Caco-2 (cell line): ENCODE measurements around the gene ATXN10. TPM values are rescaled to one million over a fixed set of nuclear protein-coding genes. Genes with fewer than 3 reads are reported as not detected.

Source experiments
- BruUV-seq: library from RNA; stranded (reverse); fragments of 400-500 nt; replicated peaks from 2 replicates; lab custom pipeline; 2021; lab: Mats Ljungman, UMichigan
- CTCF ChIA-PET: fragments of 300-600 bp; sonication (Branson Sonifier 250); formaldehyde crosslinking; loops from one replicate; lab custom pipeline; 2022; ENCODE audit warnings: antibody characterized with exemption; lab: Charles Lee
- POLR2A ChIA-PET: fragments of 300-600 bp; sonication (Branson Sonifier 250); formaldehyde crosslinking; loops from one replicate; lab custom pipeline; 2022; ENCODE audit warnings: antibody characterized with exemption; lab: Charles Lee
- DNase-seq, 2 experiments: peaks; one replicate each; pipeline versions ENCODE4 v3.0.0 to v3.0.0-alpha.2; 2020 to 2022
- H3K27me3 ChIP-seq: replicated peaks from 2 replicates; pipeline ENCODE4 v1.6.0; 2011; ENCODE audit warnings: low read length; ENCODE audit not compliant: control insufficient read depth, insufficient read depth
- H3K36me3 ChIP-seq: 2 replicates; pipeline ENCODE4 v1.5.1; 2011; ENCODE audit warnings: low read length; ENCODE audit not compliant: control insufficient read depth, insufficient read depth
- H3K4me1 ChIP-seq: fragments of 250-450 bp; sonication (Bioruptor Pico); 2 replicates; pipeline ENCODE4 v1.5.1; 2020; ENCODE audit warnings: mild to moderate bottlenecking
- H3K4me3 ChIP-seq: 2 replicates; pipeline ENCODE4 v1.5.1; 2011; ENCODE audit warnings: low read depth, mild to moderate bottlenecking, control low read depth, low read length
- H3K9me3 ChIP-seq: fragments of 250-450 bp; sonication (Bioruptor Pico); 2 replicates; pipeline ENCODE4 v1.5.1; 2020; ENCODE audit warnings: mild to moderate bottlenecking, moderate library complexity
- H3K27ac Mint-ChIP-seq: one replicate; pipeline ENCODE4 v1.8.0; 2022; ENCODE audit warnings: mixed read lengths; ENCODE audit not compliant: unreplicated experiment
- H3K27me3 Mint-ChIP-seq: one replicate; pipeline ENCODE4 v1.8.0; 2022; ENCODE audit warnings: mixed read lengths; ENCODE audit not compliant: insufficient read depth, unreplicated experiment
- H3K36me3 Mint-ChIP-seq: one replicate; pipeline ENCODE4 v1.8.0; 2022; ENCODE audit warnings: mild to moderate bottlenecking, mixed read lengths; ENCODE audit not compliant: insufficient read depth, unreplicated experiment
- H3K4me1 Mint-ChIP-seq: one replicate; pipeline ENCODE4 v1.8.0; 2022; ENCODE audit warnings: low read depth, mixed read lengths; ENCODE audit not compliant: unreplicated experiment
- H3K4me3 Mint-ChIP-seq: one replicate; pipeline ENCODE4 v1.8.0; 2022; ENCODE audit warnings: mild to moderate bottlenecking, moderate library complexity, mixed read lengths; ENCODE audit not compliant: unreplicated experiment
- H3K9me3 Mint-ChIP-seq: one replicate; pipeline ENCODE4 v1.8.0; 2022; ENCODE audit warnings: mixed read lengths; ENCODE audit not compliant: unreplicated experiment
- CTCF ChIP-seq, 2 experiments: fragments of 200-600 bp in 1 of 2; IDR thresholded peaks; 1 replicate in 1 of 2; 2 replicates in 1 of 2; pipeline versions ENCODE4 v1.5.1 to v1.8.0; 2011 to 2022; ENCODE audit warnings: antibody characterized with exemption in 1 of 2, control low read depth in 1 of 2, inconsistent platforms in 1 of 2, low read depth in 1 of 2, low read length in 1 of 2, mild to moderate bottlenecking in 1 of 2, moderate library complexity in 1 of 2; ENCODE audit not compliant: insufficient read depth in 1 of 2, severe bottlenecking in 1 of 2, unreplicated experiment in 1 of 2
- intact Hi-C: fragments of 100-400 bp; cut with micrococcal nuclease; formaldehyde crosslinking; loops from one replicate; pipeline ENCODE4 v1.10.0; 2022; ENCODE audit not compliant: unreplicated experiment
- total RNA-seq: library from RNA; stranded (reverse); gene quantifications from 2 replicates; pipeline ENCODE4 v1.2.3, GENCODE V29; 2022

ATXN10 gene
- total RNA-seq, 1 experiment from 2014 or later, result 155 TPM

DNA sequence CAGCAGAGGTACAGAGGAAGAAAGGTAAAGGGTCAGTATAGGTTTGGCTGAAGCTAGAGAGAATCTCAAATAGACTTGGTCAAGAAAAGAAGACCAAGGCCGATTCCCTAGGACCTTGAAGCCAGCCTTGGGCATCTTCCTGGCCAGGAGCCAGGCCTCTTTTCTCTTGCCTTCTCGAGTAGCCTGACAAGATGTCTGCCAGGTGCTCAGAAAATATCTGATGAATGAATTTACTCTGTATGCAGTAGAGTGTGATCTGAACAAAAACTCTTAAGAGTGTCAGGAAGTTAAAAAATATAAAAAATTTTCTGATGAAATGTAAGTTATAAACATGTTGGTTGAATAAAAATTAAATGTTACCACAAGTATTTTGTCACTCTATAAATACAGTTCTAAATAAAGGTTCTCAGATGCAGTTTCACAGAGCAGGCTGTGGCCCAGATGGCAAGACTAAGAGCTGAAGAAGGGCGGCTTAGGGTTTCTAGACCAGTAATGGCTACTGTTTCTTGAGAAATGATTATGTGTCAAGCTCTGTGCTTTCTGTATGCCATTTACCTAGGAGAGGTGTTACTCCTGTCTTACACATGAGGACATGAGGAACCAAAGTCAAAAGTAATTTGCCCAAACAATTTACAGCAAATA is 98.1 kb downstream of the ATXN10 start:
- no peak overlapping the region for H3K4me3 ChIP-seq
- Mint-ChIP-seq H3K27ac (no peak overlapping the region), H3K4me1 (peaks cover 7% of the 10 kb centered on the region), H3K36me3 (peaks cover 16% of the 10 kb centered on the region), H3K9me3 (no peaks in the 10 kb centered on the region), H3K4me3 (no peak overlapping the region), H3K27me3 (no peaks in the 10 kb centered on the region)
- POLR2A ChIA-PET, result no interaction called here
- BruUV-seq, result no TSS peak
- no peak for TF ChIP-seq CTCF (IDR thresholded peaks at IDR 0.05; ENCODE audit: insufficient read depth in 1 of 2, low read depth in 1 of 2, low read length in 1 of 2, severe bottlenecking in 1 of 2, unreplicated experiment in 1 of 2)
- H3K9me3 ChIP-seq, result no peaks in the 10 kb centered on the region
- no peaks in the 10 kb centered on the region for H3K4me1 ChIP-seq
- CTCF ChIA-PET, result no interaction called here
- DNase-seq, result no peak
- H3K36me3 ChIP-seq, result no peaks in the 10 kb centered on the region
- no peaks in the 10 kb centered on the region for H3K27me3 ChIP-seq
- intact Hi-C loops, result no loop called here

GRCh38 chr22:45770506-45770905 is 98.9 kb downstream of the ATXN10 start:
- ChIA-PET POLR2A (no interaction called here), CTCF (interaction anchor here (0.6 kb wide), 1 partner anchor 942 kb away, joined by 4 read pairs; no protein-coding TSS in a partner anchor)

GRCh38 chr22:45771057-45771456 is 99.4 kb downstream of the ATXN10 start:
- Mint-ChIP-seq H3K9me3 (no peaks in the 10 kb centered on the region), H3K4me1 (peaks cover 7% of the 10 kb centered on the region), H3K4me3 (no peak overlapping the region), H3K36me3 (peaks cover 20% of the 10 kb centered on the region), H3K27me3 (no peaks in the 10 kb centered on the region), H3K27ac (no peak overlapping the region)
- no peaks in the 10 kb centered on the region for H3K9me3 ChIP-seq
- intact Hi-C loops, result no loop called here
- H3K4me1 ChIP-seq, result no peaks in the 10 kb centered on the region
- H3K27me3 ChIP-seq, result no peaks in the 10 kb centered on the region
- no peak overlapping the region for H3K4me3 ChIP-seq
- no peak for DNase-seq
- no TSS peak for BruUV-seq
- no peaks in the 10 kb centered on the region for H3K36me3 ChIP-seq
- TF ChIP-seq CTCF (IDR thresholded peaks at IDR 0.05; ENCODE audit: insufficient read depth in 1 of 2, low read depth in 1 of 2, low read length in 1 of 2, severe bottlenecking in 1 of 2, unreplicated experiment in 1 of 2), result no peak
- POLR2A ChIA-PET, result no interaction called here
- CTCF ChIA-PET, result no interaction called here

More at GRCh38 chr22:45770506-45770905, 98.9 kb downstream of the ATXN10 start:
- BruUV-seq, result no TSS peak
- Mint-ChIP-seq H3K27me3 (no peaks in the 10 kb centered on the region), H3K27ac (no peak overlapping the region), H3K4me3 (no peak overlapping the region), H3K4me1 (peaks cover 7% of the 10 kb centered on the region), H3K9me3 (no peaks in the 10 kb centered on the region), H3K36me3 (peaks cover 16% of the 10 kb centered on the region)
- no peak overlapping the region for H3K4me3 ChIP-seq
- no peaks in the 10 kb centered on the region for H3K4me1 ChIP-seq
- intact Hi-C loops, result no loop called here
- no peaks in the 10 kb centered on the region for H3K27me3 ChIP-seq
- H3K9me3 ChIP-seq, result no peaks in the 10 kb centered on the region
- DNase-seq, result no peak
- no peaks in the 10 kb centered on the region for H3K36me3 ChIP-seq
- no peak for TF ChIP-seq CTCF (IDR thresholded peaks at IDR 0.05; ENCODE audit: insufficient read depth in 1 of 2, low read depth in 1 of 2, low read length in 1 of 2, severe bottlenecking in 1 of 2, unreplicated experiment in 1 of 2)
